GM10266 (cell line): ENCODE results near the gene MED7.

ENCODE experiments used
- DNase-seq: peaks from one replicate; pipeline ENCODE4 v3.0.0; 2012; ENCODE audit errors: extremely low spot score
- TF ChIP-seq, protein P1 (sequence below): IDR thresholded peaks from 2 replicates; pipeline ENCODE4 v1.5.1; 2012; ENCODE audit warnings: mild to moderate bottlenecking, low read depth; ENCODE audit not compliant: control insufficient read depth, insufficient read depth; ENCODE audit errors: missing control alignments

The MED7 gene

DNA sequence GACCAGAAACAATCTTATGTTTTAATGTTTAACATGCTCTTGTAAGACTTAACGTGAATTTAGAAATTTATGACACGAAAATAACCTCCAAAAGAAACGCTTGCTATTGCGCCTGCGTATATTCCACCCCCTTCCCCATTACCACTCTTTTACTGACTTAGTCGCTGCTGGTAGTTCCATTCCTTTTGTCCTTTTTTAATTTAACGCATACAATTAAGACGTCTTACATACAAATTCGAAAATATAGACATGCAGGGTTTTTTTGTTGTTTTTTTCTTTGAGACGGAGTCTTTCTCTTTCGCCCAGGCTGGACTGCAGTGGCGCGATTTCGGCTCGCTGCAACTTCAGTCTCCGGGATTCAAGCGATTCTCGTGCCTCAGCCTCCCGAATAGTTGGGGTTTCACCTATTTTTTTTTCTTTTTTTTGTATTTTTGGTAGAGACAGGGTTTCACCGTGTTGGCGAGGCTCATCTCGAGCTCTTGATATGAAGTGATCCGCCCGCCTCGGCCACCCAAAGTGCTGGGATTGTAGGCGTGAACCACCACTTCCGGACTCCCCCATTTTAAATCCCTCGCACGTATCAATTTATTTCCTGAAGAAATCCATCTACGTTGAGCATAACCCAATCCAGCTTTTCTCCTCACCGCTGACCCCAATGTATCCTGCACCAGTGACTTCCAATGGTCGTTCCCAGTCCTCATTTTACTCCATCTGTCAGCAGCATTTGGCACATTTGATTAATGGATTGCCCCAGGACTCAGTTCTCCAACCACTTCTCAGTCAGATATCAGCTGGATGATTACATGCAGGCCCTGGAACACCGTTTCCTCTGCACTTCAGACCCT is 684 bp upstream of the MED7 start:
- DNase-seq: peak; percentile 53
- TF ChIP-seq, protein P1, sequence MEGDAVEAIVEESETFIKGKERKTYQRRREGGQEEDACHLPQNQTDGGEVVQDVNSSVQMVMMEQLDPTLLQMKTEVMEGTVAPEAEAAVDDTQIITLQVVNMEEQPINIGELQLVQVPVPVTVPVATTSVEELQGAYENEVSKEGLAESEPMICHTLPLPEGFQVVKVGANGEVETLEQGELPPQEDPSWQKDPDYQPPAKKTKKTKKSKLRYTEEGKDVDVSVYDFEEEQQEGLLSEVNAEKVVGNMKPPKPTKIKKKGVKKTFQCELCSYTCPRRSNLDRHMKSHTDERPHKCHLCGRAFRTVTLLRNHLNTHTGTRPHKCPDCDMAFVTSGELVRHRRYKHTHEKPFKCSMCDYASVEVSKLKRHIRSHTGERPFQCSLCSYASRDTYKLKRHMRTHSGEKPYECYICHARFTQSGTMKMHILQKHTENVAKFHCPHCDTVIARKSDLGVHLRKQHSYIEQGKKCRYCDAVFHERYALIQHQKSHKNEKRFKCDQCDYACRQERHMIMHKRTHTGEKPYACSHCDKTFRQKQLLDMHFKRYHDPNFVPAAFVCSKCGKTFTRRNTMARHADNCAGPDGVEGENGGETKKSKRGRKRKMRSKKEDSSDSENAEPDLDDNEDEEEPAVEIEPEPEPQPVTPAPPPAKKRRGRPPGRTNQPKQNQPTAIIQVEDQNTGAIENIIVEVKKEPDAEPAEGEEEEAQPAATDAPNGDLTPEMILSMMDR: no peak

DNA sequence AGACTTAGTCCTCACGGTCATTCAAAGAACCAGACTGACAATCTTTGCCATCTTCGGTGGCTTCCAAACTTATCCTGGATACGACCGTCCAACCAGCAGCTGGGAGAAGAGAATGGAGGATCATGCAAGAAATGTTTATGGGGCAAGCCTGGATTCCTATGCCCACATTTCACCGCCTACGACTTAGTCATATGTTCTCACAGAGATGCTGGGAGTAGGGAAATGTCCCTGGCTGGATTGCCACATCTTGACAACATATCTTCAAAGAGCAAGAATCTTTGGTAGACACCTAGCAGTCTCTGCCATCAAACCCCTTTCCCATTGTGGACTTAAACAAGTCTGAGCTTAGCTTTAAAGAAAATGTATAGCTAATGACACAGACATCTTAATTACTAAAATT is 5.0 kb downstream of the MED7 start:
- DNase-seq: no peak
- TF ChIP-seq, protein P1: no peak

DNA sequence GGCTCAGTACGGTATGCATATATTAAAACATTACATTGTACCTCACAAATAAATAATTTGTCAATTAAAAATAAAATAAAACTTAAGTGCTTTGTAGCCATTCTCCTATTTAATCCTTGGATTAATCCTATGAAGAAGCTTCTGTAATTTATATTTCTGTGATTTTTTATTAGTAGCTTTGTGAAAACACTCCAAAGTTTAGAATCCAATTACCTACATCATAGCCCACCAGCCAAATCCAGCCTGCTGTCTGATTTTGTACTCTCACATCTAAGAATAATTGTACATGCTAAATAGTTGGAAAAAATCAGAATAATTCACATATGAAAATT is 10.4 kb downstream of the MED7 start:
- TF ChIP-seq, protein P1: no peak
- no peak for DNase-seq

DNA sequence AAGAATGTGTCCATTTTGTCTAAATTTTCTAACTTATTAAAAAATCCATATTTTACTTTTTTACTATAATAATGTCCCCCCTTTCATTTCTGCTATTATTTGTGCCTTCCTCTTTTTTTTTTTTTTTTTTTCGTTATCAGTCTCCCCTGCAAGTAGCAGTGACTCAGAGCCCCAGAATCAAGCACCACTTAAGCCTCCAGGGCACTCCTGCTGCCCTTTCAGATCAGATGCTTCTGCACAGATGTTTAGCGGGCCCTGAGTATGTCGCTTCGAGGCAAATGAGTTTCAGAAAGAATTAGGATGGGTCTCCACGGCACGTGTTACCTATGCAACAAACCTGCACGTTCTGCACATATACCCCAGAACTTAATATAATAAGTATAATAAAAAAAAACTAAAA is 11.7 kb downstream of the MED7 start:
- TF ChIP-seq, protein P1: no peak
- DNase-seq: no peak

DNA sequence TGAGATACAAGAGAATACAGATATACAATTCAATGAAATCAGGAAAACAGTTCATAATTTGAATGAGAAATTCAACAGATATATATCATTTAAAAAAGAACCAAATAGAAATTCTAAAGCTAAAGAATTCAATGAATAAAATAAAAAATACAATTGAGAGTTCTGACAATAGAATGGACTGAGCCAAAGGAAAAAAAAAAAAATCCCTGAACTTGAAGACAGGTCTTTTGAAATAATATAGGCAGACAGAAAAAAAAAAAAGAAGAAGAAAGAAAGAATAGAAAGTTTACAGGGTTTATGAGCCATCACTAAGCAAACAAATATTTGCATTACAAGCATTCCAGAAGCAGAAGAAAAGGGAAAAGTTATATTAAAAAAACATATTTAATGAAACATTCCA is 21.0 kb downstream of the MED7 start:
- TF ChIP-seq, protein P1: no peak
- no peak for DNase-seq

DNA sequence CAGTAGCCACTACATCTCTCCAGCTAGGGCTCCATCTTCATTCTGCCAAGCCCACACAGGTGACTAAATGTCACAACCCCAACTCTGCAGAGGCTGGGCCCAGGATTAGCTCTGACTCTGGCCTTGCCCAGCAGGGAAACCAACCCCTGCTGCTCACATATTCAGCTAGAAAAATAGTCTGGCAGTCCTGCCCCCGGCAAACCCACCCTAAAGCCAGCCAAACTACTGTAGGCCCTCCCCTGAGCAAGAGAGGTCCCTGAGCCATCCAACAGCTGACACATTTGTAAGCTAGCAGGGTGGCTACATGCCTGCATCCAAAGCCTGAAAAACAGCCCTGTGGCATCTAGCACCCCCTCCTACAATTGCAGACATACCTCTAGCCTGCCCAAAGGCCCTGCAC is 22.6 kb downstream of the MED7 start:
- TF ChIP-seq, protein P1: no peak
- no peak for DNase-seq

DNA sequence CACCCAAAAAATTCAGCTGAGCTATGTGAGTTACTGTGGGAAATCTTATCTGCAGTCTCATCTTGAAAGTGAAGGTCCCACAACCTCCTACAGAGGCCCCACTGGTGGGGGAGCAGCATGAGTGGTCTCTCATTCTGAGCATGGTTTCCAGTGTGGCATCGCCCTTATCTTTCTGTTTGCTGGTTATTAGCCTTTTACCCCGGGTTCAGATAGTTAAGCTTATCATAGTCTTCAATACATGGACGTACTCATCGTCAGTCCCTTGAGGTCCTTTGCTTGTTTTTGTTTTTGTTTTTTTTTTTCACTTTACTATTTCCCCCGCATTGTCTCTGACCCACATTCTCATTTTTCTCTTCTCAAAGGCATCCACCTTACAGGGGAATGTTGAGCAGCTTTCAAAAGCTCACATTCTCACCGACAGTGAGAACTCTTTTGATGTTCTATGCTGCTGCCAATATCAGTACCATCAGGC is 26.1 kb downstream of the MED7 start:
- TF ChIP-seq, protein P1: no peak
- peak; percentile 63 for DNase-seq
